Tibial nerve (tissue), 4 donors: ENCODE measurements around the gene JMY. TPM values are rescaled to one million over a fixed set of nuclear protein-coding genes. Genes with fewer than 3 reads are reported as not detected.

Source experiments
- DNase-seq, 2 donors: peaks; one replicate each; pipeline ENCODE4 v3.0.0-alpha.2; 2019; ENCODE audit warnings: low spot score in 2 of 2
- H3K27ac ChIP-seq, 4 donors: fragments of 200-600 bp; sonication (generic) in 3 of 4; one replicate each; pipeline ENCODE4 v1.5.1; 2017 to 2019; ENCODE audit warnings: mild to moderate bottlenecking in 1 of 4
- H3K27me3 ChIP-seq, 2 donors: fragments of 200-600 bp; sonication (generic) in 1 of 2; one replicate each; pipeline versions ENCODE4 v1.5.1 to v1.6.0; 2017 to 2019
- H3K36me3 ChIP-seq, 3 donors: fragments of 200-600 bp; sonication (generic); one replicate each; pipeline ENCODE4 v1.5.1; 2018 to 2019
- H3K4me1 ChIP-seq, 4 donors: fragments of 200-600 bp; sonication (generic) in 3 of 4; one replicate each; pipeline ENCODE4 v1.5.1; 2017 to 2019
- H3K4me3 ChIP-seq, 4 donors: fragments of 200-600 bp; sonication (generic) in 3 of 4; one replicate each; pipeline ENCODE4 v1.5.1; 2017 to 2019; ENCODE audit warnings: mild to moderate bottlenecking in 1 of 4, moderate library complexity in 1 of 4
- H3K9me3 ChIP-seq, 4 donors: fragments of 200-600 bp; sonication (generic) in 3 of 4; one replicate each; pipeline ENCODE4 v1.5.1; 2017 to 2019
- EP300 ChIP-seq, 2 donors: sonication (generic); formaldehyde crosslinking; IDR thresholded peaks; one replicate each; pipeline ENCODE4 v1.6.1; 2017; ENCODE audit warnings: antibody characterized with exemption in 2 of 2, mild to moderate bottlenecking in 1 of 2
- POLR2A ChIP-seq, 2 donors: fragments of 450-650 bp; IDR thresholded peaks; one replicate each; pipeline ENCODE4 v1.6.1; 2017; ENCODE audit warnings: antibody characterized with exemption in 2 of 2, mild to moderate bottlenecking in 2 of 2, moderate library complexity in 2 of 2
- WGBS, 2 donors: methylation state at CpG; one replicate each; pipeline ENCODE4 v1.1.5; 2018; 5-methylcytosine and 5-hydroxymethylcytosine counted together
- total RNA-seq, 4 donors: library from RNA; depleted of rRNA; stranded (reverse); fragments of >200 nt; gene quantifications; one replicate each; pipeline ENCODE4 v1.1.0, GENCODE V29; 2016
- TF ChIP-seq, protein P1 (sequence below), 5 experiments: fragments of 200-600 bp in 3 of 5; fragments of 450-650 bp in 2 of 5; sonication (generic) in 3 of 5; IDR thresholded peaks; one replicate each; pipeline ENCODE4 v1.5.1; 2016 to 2019; ENCODE audit warnings: antibody characterized with exemption in 5 of 5, mild to moderate bottlenecking in 3 of 5, moderate library complexity in 2 of 5

The JMY gene
- total RNA-seq, 4 donors from 2014 or later: 14.7 to 25.7 (median 23.4) TPM

DNA sequence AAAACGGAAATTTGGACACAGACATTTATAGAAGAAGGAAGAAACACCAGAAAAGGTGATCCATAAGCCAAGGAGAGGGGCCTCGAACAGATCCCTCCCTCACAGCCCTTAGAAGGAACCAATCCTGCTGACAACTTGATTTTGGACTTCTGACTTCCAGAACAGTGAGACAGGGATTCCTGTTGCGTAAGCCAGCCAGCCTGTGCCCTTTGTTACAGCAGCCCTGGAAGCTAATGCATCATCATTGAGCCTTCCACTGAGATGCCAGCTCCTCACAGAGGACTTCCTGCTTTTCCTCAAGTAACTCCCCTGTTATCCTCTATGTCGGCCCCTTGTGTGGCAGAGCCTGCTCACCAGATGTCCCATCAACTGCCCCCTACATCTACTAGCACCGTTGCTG lies 94.1 kb downstream of the JMY start:
- Histone ChIP-seq H3K9me3 (peaks cover 0 to 7% (median 0%) of the 10 kb centered on the region in 4 donors), H3K27ac (no peak overlapping the region), H3K36me3 (no peaks in the 10 kb centered on the region), H3K27me3 (no peaks in the 10 kb centered on the region), H3K4me3 (no peak overlapping the region), H3K4me1 (no peaks in the 10 kb centered on the region)
- WGBS, 2 donors: 79 to 83% methylated on average over 5 of the region's 5 CpGs
- TF ChIP-seq, protein P1, sequence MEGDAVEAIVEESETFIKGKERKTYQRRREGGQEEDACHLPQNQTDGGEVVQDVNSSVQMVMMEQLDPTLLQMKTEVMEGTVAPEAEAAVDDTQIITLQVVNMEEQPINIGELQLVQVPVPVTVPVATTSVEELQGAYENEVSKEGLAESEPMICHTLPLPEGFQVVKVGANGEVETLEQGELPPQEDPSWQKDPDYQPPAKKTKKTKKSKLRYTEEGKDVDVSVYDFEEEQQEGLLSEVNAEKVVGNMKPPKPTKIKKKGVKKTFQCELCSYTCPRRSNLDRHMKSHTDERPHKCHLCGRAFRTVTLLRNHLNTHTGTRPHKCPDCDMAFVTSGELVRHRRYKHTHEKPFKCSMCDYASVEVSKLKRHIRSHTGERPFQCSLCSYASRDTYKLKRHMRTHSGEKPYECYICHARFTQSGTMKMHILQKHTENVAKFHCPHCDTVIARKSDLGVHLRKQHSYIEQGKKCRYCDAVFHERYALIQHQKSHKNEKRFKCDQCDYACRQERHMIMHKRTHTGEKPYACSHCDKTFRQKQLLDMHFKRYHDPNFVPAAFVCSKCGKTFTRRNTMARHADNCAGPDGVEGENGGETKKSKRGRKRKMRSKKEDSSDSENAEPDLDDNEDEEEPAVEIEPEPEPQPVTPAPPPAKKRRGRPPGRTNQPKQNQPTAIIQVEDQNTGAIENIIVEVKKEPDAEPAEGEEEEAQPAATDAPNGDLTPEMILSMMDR (IDR thresholded peaks at IDR 0.05): no peak
- TF ChIP-seq POLR2A (IDR thresholded peaks at IDR 0.05): no peak
- no peak for TF ChIP-seq EP300 (IDR thresholded peaks at IDR 0.05)
- DNase-seq: no peak

DNA sequence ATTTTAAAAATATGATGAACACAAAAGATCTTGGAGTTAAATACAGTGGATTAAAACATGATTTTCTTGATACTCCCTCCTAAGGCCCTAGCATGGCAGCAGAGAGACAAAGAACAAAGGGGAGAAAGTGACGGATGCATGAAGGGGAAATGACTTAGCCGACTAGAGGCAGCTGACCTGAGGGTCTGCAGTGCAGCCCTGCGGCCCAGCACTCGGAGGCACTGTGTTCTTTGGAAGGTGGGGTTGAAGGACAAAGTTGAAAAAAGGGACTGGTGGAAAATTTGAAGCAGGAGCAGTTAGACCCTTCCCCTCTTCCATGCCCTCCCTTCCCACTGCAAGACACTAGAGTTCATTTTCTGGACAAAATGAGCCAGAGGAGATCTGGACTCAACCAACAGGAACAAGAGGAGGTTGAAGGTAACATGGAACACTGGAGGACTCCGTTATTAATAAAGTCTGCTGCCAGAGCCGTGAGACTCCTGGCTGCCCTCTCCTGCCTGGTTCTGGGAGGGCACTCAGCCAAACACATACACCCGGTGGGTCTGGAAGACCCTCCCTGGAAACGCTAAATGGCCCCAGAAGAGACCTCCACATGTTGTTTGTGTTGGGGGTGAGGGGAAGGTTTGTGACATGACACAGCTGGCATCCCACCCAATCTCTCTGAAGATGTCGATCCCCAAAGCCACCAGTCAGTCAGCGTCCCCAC lies 98.1 kb downstream of the JMY start:
- Histone ChIP-seq H3K36me3 (no peaks in the 10 kb centered on the region), H3K27ac (no peak overlapping the region), H3K27me3 (no peaks in the 10 kb centered on the region), H3K9me3 (peaks cover 0 to 13% (median 2%) of the 10 kb centered on the region in 4 donors), H3K4me1 (no peaks in the 10 kb centered on the region), H3K4me3 (no peak overlapping the region)
- TF ChIP-seq EP300 (IDR thresholded peaks at IDR 0.05): no peak
- TF ChIP-seq, protein P1 (IDR thresholded peaks at IDR 0.05): no peak
- 68 to 77% methylated on average over 10 of the region's 10 CpGs for WGBS, 2 donors
- no peak for DNase-seq

DNA sequence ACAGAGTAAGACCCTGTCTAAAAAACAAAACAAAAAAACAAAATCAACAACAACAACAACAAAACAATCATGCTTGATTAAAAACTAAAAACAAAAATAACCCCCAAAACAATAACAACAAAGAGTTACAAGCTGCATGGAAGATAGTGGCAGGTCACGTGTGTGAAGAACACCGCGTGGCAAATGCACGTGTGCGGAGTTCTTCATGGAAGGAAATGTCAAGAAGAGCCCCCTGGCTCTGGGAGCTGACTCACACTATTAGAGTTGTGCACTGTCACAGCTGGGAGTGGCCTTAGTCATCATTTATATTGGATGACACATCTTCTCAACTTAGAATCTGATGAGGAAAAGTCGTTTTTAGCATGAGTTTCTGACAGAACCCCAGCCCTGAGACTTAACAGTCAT lies 110.5 kb downstream of the JMY start:
- no peaks in the 10 kb centered on the region for H3K27me3 ChIP-seq
- no peaks in the 10 kb centered on the region for H3K4me1 ChIP-seq
- no peak overlapping the region for H3K27ac ChIP-seq
- TF ChIP-seq EP300 (IDR thresholded peaks at IDR 0.05) (no peak), POLR2A (IDR thresholded peaks at IDR 0.05) (no peak)
- TF ChIP-seq, protein P1 (IDR thresholded peaks at IDR 0.05): no peak
- no peak overlapping the region for H3K4me3 ChIP-seq
- 89 to 93% methylated on average over 6 of the region's 6 CpGs for WGBS, 2 donors
- no peak for DNase-seq
- H3K9me3 ChIP-seq: no peaks in the 10 kb centered on the region
- H3K36me3 ChIP-seq: no peaks in the 10 kb centered on the region

DNA sequence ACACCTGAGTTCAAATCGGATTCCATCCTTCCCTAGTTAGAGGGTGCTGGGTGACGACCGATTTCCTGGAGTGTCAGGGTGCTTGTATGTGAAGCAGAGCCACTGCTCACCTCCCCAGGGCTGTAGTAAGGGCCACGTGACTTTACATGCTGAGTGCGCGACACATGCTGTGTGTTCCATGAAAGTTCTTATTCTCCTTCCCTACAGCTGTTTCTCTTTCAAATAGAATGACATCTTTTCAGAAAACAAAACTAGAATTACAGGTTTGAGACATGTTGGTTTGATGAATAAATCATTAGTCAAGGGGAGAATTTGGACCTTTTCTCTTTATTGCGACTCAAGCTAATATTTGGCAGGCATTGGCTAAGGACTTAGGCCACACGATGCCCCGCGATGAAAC lies 113.1 kb downstream of the JMY start:
- no peaks in the 10 kb centered on the region for H3K27me3 ChIP-seq
- no peak overlapping the region for H3K27ac ChIP-seq
- WGBS, 2 donors: 91% methylated on average over 10 of the region's 10 CpGs
- no peak for DNase-seq
- no peaks in the 10 kb centered on the region for H3K9me3 ChIP-seq
- TF ChIP-seq EP300 (IDR thresholded peaks at IDR 0.05): no peak
- TF ChIP-seq POLR2A (IDR thresholded peaks at IDR 0.05): no peak
- TF ChIP-seq, protein P1 (IDR thresholded peaks at IDR 0.05): no peak
- no peak overlapping the region for H3K4me3 ChIP-seq
- no peaks in the 10 kb centered on the region for H3K36me3 ChIP-seq
- no peaks in the 10 kb centered on the region for H3K4me1 ChIP-seq

DNA sequence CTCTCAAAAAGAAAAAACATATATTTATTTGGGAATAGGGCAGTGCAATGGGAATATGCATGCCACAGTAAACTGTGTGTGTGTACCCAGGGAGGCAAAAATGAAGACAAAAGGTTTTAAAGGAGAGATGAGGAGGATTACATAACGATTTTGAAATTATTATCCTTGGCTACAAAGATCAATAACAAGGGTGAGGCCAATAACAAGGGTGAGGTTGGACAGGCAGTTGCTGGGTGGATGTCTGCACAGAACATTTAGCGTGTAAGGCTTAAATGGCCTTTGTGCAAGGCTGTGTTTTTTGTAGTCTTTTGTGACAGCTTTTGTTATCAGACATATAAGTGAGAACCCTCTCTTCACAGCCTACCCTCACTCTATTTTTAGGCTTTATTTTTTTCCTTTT lies 114.0 kb downstream of the JMY start:
- Histone ChIP-seq H3K27ac (no peak overlapping the region), H3K4me1 (no peaks in the 10 kb centered on the region), H3K9me3 (no peaks in the 10 kb centered on the region), H3K27me3 (no peaks in the 10 kb centered on the region), H3K36me3 (no peaks in the 10 kb centered on the region), H3K4me3 (no peak overlapping the region)
- 62 to 74% methylated on average over 2 of the region's 2 CpGs for WGBS, 2 donors
- TF ChIP-seq POLR2A (IDR thresholded peaks at IDR 0.05) (no peak), EP300 (IDR thresholded peaks at IDR 0.05) (no peak)
- DNase-seq: no peak
